GM12891 (cell line): Measurements from ENCODE around the gene OSBPL6.

Experiments
- POLR2A ChIP-seq: IDR thresholded peaks from 2 replicates; pipeline ENCODE4 v1.6.1; 2011; ENCODE audit warnings: low read depth, low read length, control low read depth
- POLR2AphosphoS5 ChIP-seq: IDR thresholded peaks from 2 replicates; pipeline ENCODE4 v1.6.1; 2011; ENCODE audit warnings: low read depth, low read length, control low read depth
- SPI1 ChIP-seq: IDR thresholded peaks from 2 replicates; pipeline ENCODE4 v1.6.1; 2011; ENCODE audit warnings: low read depth, low read length, control low read depth
- TAF1 ChIP-seq: IDR thresholded peaks from 2 replicates; pipeline ENCODE4 v1.6.1; 2011; ENCODE audit warnings: low read depth, low read length, control low read depth

GRCh38 chr2:178422097-178422496, 227.8 kb downstream of the OSBPL6 start:
- TF ChIP-seq POLR2A (no peak), TAF1 (no peak), POLR2AphosphoS5 (no peak), SPI1 (no peak)
